Hepatocyte (in vitro differentiated cells): ENCODE data around the gene GNB2. TPM values are rescaled to one million over a fixed set of nuclear protein-coding genes. Genes with fewer than 3 reads are reported as not detected.

Experiments used
- DNase-seq: peaks from one replicate; pipeline ENCODE4 v3.0.0-alpha.2; 2016; ENCODE audit warnings: low spot score
- H2AFZ ChIP-seq: fragments of 200-600 bp; sonication (generic); 2 replicates; pipeline ENCODE4 v1.6.0; 2016; ENCODE audit warnings: antibody characterized with exemption, mild to moderate bottlenecking
- H3K27ac ChIP-seq: fragments of 200-600 bp; sonication (generic); 2 replicates; pipeline ENCODE4 v1.5.1; 2016; ENCODE audit warnings: mild to moderate bottlenecking
- H3K27me3 ChIP-seq: fragments of 200-600 bp; sonication (generic); 2 replicates; pipeline ENCODE4 v1.6.1; 2016
- H3K36me3 ChIP-seq: fragments of 200-600 bp; sonication (generic); replicated peaks from 2 replicates; pipeline ENCODE4 v1.5.1; 2016; ENCODE audit warnings: low read depth; ENCODE audit not compliant: insufficient read depth
- H3K4me1 ChIP-seq: fragments of 200-600 bp; sonication (generic); 2 replicates; pipeline ENCODE4 v1.5.1; 2016; ENCODE audit warnings: mild to moderate bottlenecking, moderate library complexity; ENCODE audit not compliant: insufficient read depth
- H3K4me2 ChIP-seq: fragments of 200-600 bp; sonication (generic); 2 replicates; pipeline ENCODE4 v1.6.0; 2016
- H3K4me3 ChIP-seq: fragments of 200-600 bp; sonication (generic); 2 replicates; pipeline ENCODE4 v1.5.1; 2016; ENCODE audit warnings: mild to moderate bottlenecking
- H3K79me2 ChIP-seq: fragments of 200-600 bp; sonication (generic); 2 replicates; pipeline ENCODE4 v1.6.0; 2017; ENCODE audit warnings: mild to moderate bottlenecking
- H3K9me2 ChIP-seq: fragments of 200-600 bp; sonication (generic); replicated peaks from 2 replicates; pipeline ENCODE4 v1.6.0; 2017; ENCODE audit warnings: mild to moderate bottlenecking; ENCODE audit not compliant: insufficient read depth
- H3K9me3 ChIP-seq: fragments of 200-600 bp; sonication (generic); 2 replicates; pipeline ENCODE4 v1.5.1; 2016; ENCODE audit warnings: low read depth, mild to moderate bottlenecking
- H4K20me1 ChIP-seq: fragments of 200-600 bp; sonication (generic); 2 replicates; pipeline ENCODE4 v1.6.0; 2016; ENCODE audit warnings: mild to moderate bottlenecking; ENCODE audit not compliant: insufficient read depth, poor library complexity, severe bottlenecking
- EZH2 ChIP-seq: fragments of 200-600 bp; sonication (generic); IDR thresholded peaks from 2 replicates; pipeline ENCODE4 v1.6.1; 2016; ENCODE audit warnings: antibody characterized with exemption, mild to moderate bottlenecking, borderline replicate concordance
- EZH2phosphoT487 ChIP-seq: fragments of 200-600 bp; sonication (generic); IDR thresholded peaks from one replicate; pipeline ENCODE4 v1.6.1; 2018; ENCODE audit warnings: antibody characterized with exemption, mild to moderate bottlenecking, low read depth, moderate library complexity; ENCODE audit not compliant: unreplicated experiment, severe bottlenecking
- WGBS: methylation state at CpG from one replicate; pipeline ENCODE4 v1.1.6; 2016; ENCODE audit warnings: low lambda C conversion rate; ENCODE audit errors: missing lambda C conversion rate; 5-methylcytosine and 5-hydroxymethylcytosine counted together
- polyA plus RNA-seq: library from polyadenylated mRNA; unstranded; fragments of >200 nt; fragmentation: Nextera tagmentation; extraction: Ambion mirVana; gene quantifications from 2 replicates; pipeline ENCODE4 v1.2.1, GENCODE V29; 2016
- total RNA-seq: library from RNA; depleted of rRNA; stranded (reverse); fragments of >200 nt; gene quantifications from 2 replicates; pipeline ENCODE4 v1.2.3, GENCODE V29; 2014
- TF ChIP-seq, protein P1 (sequence below): fragments of 200-600 bp; sonication (generic); IDR thresholded peaks from 2 replicates; pipeline ENCODE4 v1.5.1; 2016; ENCODE audit warnings: antibody characterized with exemption, mild to moderate bottlenecking; ENCODE audit not compliant: poor library complexity

The GNB2 gene
- total and polyA plus RNA-seq, 2 experiments from 2014 or later, result 111 to 204 TPM

DNA sequence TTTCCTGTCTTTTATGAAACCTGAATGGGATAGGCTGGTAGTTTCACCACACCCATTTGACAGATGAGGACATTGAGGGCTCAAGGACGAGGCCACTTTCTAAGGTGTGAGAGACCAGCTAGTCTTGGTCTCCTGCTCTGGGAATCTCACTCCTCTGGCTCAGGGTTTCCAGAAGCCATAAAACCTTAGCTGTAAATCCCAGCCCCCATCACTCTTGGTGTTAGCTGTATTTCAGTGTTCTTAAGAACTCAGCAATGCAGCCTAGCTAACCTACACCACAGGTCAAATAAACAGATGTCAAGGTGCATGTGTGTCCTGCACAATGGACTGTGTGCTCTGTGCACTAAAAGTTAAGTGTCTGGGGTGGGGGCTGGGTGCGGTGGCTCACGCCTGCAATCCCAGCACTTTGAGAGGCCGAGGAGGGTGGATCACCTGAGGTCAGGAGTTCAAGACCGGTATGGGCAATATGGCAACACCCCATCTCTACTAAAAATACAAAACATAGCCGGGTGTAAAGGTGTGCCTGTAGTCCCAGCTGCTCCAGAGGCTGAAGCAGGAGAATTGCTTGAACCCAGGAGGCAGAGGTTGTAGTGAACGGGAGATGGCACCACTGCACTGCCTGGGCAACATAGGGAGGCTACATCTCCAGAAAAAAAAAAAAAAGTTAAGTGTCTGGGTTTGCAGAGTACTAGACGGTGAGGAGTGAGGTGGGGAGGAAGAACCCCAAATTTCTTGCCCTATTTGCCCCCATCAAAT lies 46.2 kb downstream of the GNB2 start:
- TF ChIP-seq EZH2phosphoT487 (no peak), EZH2 (no peak)
- TF ChIP-seq, protein P1, sequence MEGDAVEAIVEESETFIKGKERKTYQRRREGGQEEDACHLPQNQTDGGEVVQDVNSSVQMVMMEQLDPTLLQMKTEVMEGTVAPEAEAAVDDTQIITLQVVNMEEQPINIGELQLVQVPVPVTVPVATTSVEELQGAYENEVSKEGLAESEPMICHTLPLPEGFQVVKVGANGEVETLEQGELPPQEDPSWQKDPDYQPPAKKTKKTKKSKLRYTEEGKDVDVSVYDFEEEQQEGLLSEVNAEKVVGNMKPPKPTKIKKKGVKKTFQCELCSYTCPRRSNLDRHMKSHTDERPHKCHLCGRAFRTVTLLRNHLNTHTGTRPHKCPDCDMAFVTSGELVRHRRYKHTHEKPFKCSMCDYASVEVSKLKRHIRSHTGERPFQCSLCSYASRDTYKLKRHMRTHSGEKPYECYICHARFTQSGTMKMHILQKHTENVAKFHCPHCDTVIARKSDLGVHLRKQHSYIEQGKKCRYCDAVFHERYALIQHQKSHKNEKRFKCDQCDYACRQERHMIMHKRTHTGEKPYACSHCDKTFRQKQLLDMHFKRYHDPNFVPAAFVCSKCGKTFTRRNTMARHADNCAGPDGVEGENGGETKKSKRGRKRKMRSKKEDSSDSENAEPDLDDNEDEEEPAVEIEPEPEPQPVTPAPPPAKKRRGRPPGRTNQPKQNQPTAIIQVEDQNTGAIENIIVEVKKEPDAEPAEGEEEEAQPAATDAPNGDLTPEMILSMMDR, result peak; percentile 24
- Histone ChIP-seq H3K4me1 (peaks cover 5% of the 10 kb centered on the region), H3K9me2 (no peaks in the 10 kb centered on the region), H3K79me2 (no peaks in the 10 kb centered on the region), H3K9me3 (no peaks in the 10 kb centered on the region), H3K4me3 (no peak overlapping the region), H4K20me1 (no peaks in the 10 kb centered on the region), H3K27me3 (peaks cover 39% of the 10 kb centered on the region), H2AFZ (no peak overlapping the region), H3K27ac (no peak overlapping the region), H3K4me2 (peak overlapping the region; percentile 80), H3K36me3 (no peaks in the 10 kb centered on the region)
- DNase-seq, result no peak
- 58% methylated on average over 8 of the region's 8 CpGs for WGBS

DNA sequence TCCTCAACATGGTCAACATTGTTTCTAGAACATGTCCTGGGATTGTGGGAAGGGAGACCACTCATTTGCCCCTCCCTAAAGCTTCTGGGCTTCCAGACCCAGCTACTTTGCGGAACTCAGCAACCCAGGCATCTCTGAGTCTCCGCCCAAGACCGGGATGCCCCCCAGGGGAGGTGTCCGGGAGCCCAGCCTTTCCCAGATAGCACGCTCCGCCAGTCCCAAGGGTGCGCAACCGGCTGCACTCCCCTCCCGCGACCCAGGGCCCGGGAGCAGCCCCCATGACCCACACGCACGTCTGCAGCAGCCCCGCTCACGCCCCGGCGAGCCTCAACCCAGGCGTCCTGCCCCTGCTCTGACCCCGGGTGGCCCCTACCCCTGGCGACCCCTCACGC lies 46.7 kb downstream of the GNB2 start, which contains the start of gene EPO:
Gene EPO, plus strand, starts transcription at position 190 of the 392 bp plus-strand sequence. CDS start 513 bp downstream, outside the sequence.
- TF ChIP-seq EZH2, result peak; percentile 49
- TF ChIP-seq, protein P1, result no peak
- Histone ChIP-seq H2AFZ (no peak within 1 kb of the TSS), H3K27ac (no peak within 1 kb of the TSS), H3K4me2 (peak within 1 kb of the TSS; percentile 80), H3K36me3 (no peaks in the 10 kb centered on the region), H3K9me2 (no peaks in the 10 kb centered on the region), H4K20me1 (no peaks in the 10 kb centered on the region), H3K27me3 (peaks cover 39% of the 10 kb centered on the region), H3K9me3 (no peaks in the 10 kb centered on the region), H3K4me3 (no peak within 1 kb of the TSS), H3K79me2 (no peaks in the 10 kb centered on the region), H3K4me1 (peaks cover 5% of the 10 kb centered on the region)
- DNase-seq, result no peak
- WGBS, result 5% methylated on average over 9 of the region's 21 CpGs

DNA sequence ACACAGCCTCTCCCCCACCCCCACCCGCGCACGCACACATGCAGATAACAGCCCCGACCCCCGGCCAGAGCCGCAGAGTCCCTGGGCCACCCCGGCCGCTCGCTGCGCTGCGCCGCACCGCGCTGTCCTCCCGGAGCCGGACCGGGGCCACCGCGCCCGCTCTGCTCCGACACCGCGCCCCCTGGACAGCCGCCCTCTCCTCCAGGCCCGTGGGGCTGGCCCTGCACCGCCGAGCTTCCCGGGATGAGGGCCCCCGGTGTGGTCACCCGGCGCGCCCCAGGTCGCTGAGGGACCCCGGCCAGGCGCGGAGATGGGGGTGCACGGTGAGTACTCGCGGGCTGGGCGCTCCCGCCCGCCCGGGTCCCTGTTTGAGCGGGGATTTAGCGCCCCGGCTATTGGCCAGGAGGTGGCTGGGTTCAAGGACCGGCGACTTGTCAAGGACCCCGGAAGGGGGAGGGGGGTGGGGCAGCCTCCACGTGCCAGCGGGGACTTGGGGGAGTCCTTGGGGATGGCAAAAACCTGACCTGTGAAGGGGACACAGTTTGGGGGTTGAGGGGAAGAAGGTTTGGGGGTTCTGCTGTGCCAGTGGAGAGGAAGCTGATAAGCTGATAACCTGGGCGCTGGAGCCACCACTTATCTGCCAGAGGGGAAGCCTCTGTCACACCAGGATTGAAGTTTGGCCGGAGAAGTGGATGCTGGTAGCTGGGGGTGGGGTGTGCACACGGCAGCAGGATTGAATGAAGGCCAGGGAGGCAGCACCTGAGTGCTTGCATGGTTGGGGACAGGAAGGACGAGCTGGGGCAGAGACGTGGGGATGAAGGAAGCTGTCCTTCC lies 47.3 kb downstream of the GNB2 start:
- H3K4me1 ChIP-seq, result peaks cover 5% of the 10 kb centered on the region
- no peak for DNase-seq
- no peaks in the 10 kb centered on the region for H3K9me3 ChIP-seq
- no peaks in the 10 kb centered on the region for H4K20me1 ChIP-seq
- 6% methylated on average over 40 of the region's 56 CpGs for WGBS
- H3K36me3 ChIP-seq, result no peaks in the 10 kb centered on the region
- H3K79me2 ChIP-seq, result no peaks in the 10 kb centered on the region
- H3K4me2 ChIP-seq, result peak overlapping the region; percentile 80
- no peaks in the 10 kb centered on the region for H3K9me2 ChIP-seq
- peaks cover 39% of the 10 kb centered on the region for H3K27me3 ChIP-seq
- TF ChIP-seq, protein P1, result no peak
- peak; percentile 64 for TF ChIP-seq EZH2
- no peak overlapping the region for H3K27ac ChIP-seq
- no peak overlapping the region for H3K4me3 ChIP-seq
- H2AFZ ChIP-seq, result no peak overlapping the region
